K562 (cell line): ENCODE data around the gene DHODH. TPM values are rescaled to one million over a fixed set of nuclear protein-coding genes. Genes with fewer than 3 reads are reported as not detected.

ENCODE experiments used
- ARID3A ChIP-seq: IDR thresholded peaks from 2 replicates; pipeline ENCODE4 v1.6.1; 2012; ENCODE audit warnings: low read depth, low read length, improper control_type of control experiment, borderline replicate concordance
- ARID4B ChIP-seq: sonication (generic); formaldehyde crosslinking; IDR thresholded peaks from 2 replicates; pipeline ENCODE4 v1.8.0; 2022; ENCODE audit warnings: mild to moderate bottlenecking, missing genetic modification reagents
- CC2D1A ChIP-seq: fragments of 450-650 bp; IDR thresholded peaks from 2 replicates; pipeline ENCODE4 v1.6.1; 2017; ENCODE audit warnings: mild to moderate bottlenecking
- CTCFL ChIP-seq: IDR thresholded peaks from 2 replicates; pipeline ENCODE4 v1.6.1; 2011; ENCODE audit warnings: borderline replicate concordance, low read depth, mild to moderate bottlenecking, moderate library complexity, low read length; ENCODE audit not compliant: insufficient read depth, poor library complexity, severe bottlenecking
- E4F1 ChIP-seq: fragments of 250-450 bp; sonication (Bioruptor Pico); IDR thresholded peaks from 2 replicates; pipeline ENCODE4 v1.5.0; 2021; ENCODE audit warnings: mild to moderate bottlenecking, borderline replicate concordance
- ELF1 ChIP-seq: fragments of 200-800 bp; sonication (Bioruptor generic); IDR thresholded peaks from 2 replicates; pipeline ENCODE4 v1.6.1; 2016; ENCODE audit warnings: missing genetic modification characterization, missing compliant biosample characterization
- NFRKB ChIP-seq: fragments of 450-650 bp; IDR thresholded peaks from 2 replicates; pipeline ENCODE4 v1.6.1; 2016; ENCODE audit warnings: low read depth
- SFPQ ChIP-seq: fragments of 200-400 bp; formaldehyde crosslinking; IDR thresholded peaks from 2 replicates; pipeline ENCODE4 v1.6.1; 2017; ENCODE audit warnings: mild to moderate bottlenecking, low read depth, low read length, moderate library complexity
- SP1 ChIP-seq: sonication (generic); formaldehyde crosslinking; IDR thresholded peaks from 2 replicates; pipeline ENCODE4 v1.8.1; 2022; ENCODE audit warnings: mild to moderate bottlenecking, missing genetic modification reagents
- TRIM24 ChIP-seq, 2 experiments: fragments of 450-650 bp; IDR thresholded peaks; 2 replicates each; pipeline ENCODE4 v1.6.1; 2016
- ZBTB1 ChIP-seq: sonication (generic); formaldehyde crosslinking; IDR thresholded peaks from 2 replicates; pipeline ENCODE4 v1.8.1; 2023; ENCODE audit warnings: missing genetic modification reagents, low read depth, mild to moderate bottlenecking, borderline replicate concordance
- polyA plus RNA-seq, 8 experiments: library from polyadenylated mRNA; depleted of rRNA in 4 of 8; stranded (reverse) in 5 of 8; unstranded in 3 of 8; fragments of >200 nt; fragmentation: Nextera tagmentation in 2 of 8; fragmentation: Illumina TruSeq in 1 of 8; extraction: Ambion mirVana in 2 of 8; extraction: Trizol in 1 of 8; gene quantifications; 2 replicates each; pipeline versions ENCODE4 v1.2.1 to v1.2.3, GENCODE V29; 2011 to 2014; ENCODE audit warnings: inconsistent platforms in 1 of 8, missing spikeins in 1 of 8
- total RNA-seq, 7 experiments: library from RNA; depleted of rRNA in 6 of 7; stranded (reverse); fragments of >200 nt in 6 of 7; fragmentation: Illumina TruSeq in 2 of 7; extraction: Trizol in 2 of 7; gene quantifications; 2 replicates each; pipeline versions ENCODE4 v1.2.1 to v1.2.3, GENCODE V29; 2011 to 2021; ENCODE audit warnings: low replicate concordance in 1 of 7

Gene DHODH
- total and polyA plus RNA-seq, 9 of the 15 experiments (the other 6 are each of a cell fraction or from before 2014, with no cell fraction given): 4.3 to 19.9 (median 12.7) TPM

GRCh38 chr16:72008424-72009216, at the start of gene DHODH (continued):
- TF ChIP-seq ARID4B: peak; percentile 88
- TF ChIP-seq ELF1 (tag): 0 out of 2 replicates have a peak, but pooled peaks have one; percentile 36
- no peak for TF ChIP-seq E4F1 (CRISPR knock-in tag)
- peak; percentile 26; the same call in 1 of the 2 replicates for TF ChIP-seq ZBTB1 (CRISPR knock-in tag)
- no peak for TF ChIP-seq CC2D1A
- peak; percentile 94 for TF ChIP-seq SP1
- TF ChIP-seq TRIM24 (IDR thresholded peaks at IDR 0.05): no peak
- no peak for TF ChIP-seq SFPQ
- no peak for TF ChIP-seq ARID3A
- 0 out of 2 replicates have a peak, but pooled peaks have one; percentile 41 for TF ChIP-seq NFRKB
- no peak for TF ChIP-seq CTCFL
